NB4 (cell line): ENCODE measurements around the gene KIAA1958.

Experiments
- CTCF ChIP-seq: IDR thresholded peaks from one replicate; pipeline ENCODE4 v1.5.1; 2012; ENCODE audit warnings: low read depth, low read length
- MAX ChIP-seq: IDR thresholded peaks from 2 replicates; pipeline ENCODE4 v1.6.1; 2011; ENCODE audit warnings: low read depth, low read length
- MYC ChIP-seq: IDR thresholded peaks from 2 replicates; pipeline ENCODE4 v1.6.1; 2011; ENCODE audit warnings: low read depth, low read length
- POLR2A ChIP-seq: IDR thresholded peaks from 2 replicates; pipeline ENCODE4 v1.6.1; 2011; ENCODE audit warnings: mild to moderate bottlenecking; ENCODE audit not compliant: insufficient read length; ENCODE audit errors: extremely low read depth

GRCh38 chr9:112505086-112505485 is 18.5 kb downstream of the KIAA1958 start:
- TF ChIP-seq CTCF (no peak), POLR2A (no peak), MAX (no peak), MYC (no peak)
